ENCODE data around the gene KIF19.
A peak's percentile ranks its signal among the peaks of the same experiment; 100 is the strongest.

The KIF19 gene

DNA sequence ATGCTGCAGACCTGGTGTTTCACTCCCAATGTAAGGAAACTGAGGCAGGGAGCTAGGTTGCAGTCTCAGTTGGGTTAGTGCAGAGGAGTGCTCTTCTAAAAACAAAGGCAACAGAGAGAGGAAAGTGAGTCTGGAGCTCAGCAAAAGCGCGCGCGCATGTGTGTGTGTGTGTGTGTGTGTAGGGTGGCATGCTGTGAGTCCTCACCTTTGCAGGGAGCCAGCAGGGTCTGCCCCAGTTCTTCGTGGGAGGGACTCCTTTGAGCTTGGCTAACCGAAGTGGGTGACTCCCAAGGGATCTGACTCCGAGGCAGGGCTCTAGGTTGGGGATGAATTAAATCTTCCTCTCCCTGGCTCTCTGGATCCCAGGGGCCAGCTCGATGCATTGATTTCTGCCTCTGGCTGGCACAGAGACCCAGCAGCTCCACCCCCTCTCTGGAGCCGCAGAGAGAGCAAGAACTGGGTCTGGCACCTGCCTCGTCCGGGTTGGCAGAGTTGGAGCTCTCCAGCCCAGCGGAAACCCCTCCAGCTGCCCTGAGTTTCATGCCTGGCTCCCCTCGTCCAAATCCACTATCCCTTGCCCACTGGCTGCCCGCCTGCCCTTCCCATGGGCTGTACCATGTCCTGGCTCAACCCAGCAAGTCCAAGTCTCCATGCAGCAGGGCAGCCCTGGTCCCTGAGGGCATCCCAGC lies 36.9 kb downstream of the KIF19 start:
- ChIA-PET CTCF (interaction anchor here (0.6 to 2.4 kb wide), 8 partner anchors 10 to 585 kb away, joined by 3 to 10 read pairs (median 5); no protein-coding TSS in a partner anchor), POLR2A (ENCODE audit: low non-redundant PET) (interaction anchor here (0.5 kb wide), 1 partner anchor 14 kb away, joined by 3 read pairs; no protein-coding TSS in a partner anchor)
- no peak for DNase-seq (ENCODE audit: low spot score)
- no peak overlapping the region for H3K27ac ChIP-seq
- TF ChIP-seq, protein P1, sequence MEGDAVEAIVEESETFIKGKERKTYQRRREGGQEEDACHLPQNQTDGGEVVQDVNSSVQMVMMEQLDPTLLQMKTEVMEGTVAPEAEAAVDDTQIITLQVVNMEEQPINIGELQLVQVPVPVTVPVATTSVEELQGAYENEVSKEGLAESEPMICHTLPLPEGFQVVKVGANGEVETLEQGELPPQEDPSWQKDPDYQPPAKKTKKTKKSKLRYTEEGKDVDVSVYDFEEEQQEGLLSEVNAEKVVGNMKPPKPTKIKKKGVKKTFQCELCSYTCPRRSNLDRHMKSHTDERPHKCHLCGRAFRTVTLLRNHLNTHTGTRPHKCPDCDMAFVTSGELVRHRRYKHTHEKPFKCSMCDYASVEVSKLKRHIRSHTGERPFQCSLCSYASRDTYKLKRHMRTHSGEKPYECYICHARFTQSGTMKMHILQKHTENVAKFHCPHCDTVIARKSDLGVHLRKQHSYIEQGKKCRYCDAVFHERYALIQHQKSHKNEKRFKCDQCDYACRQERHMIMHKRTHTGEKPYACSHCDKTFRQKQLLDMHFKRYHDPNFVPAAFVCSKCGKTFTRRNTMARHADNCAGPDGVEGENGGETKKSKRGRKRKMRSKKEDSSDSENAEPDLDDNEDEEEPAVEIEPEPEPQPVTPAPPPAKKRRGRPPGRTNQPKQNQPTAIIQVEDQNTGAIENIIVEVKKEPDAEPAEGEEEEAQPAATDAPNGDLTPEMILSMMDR (conservative IDR thresholded peaks at IDR 0.05; ENCODE audit: low read depth), result no peak

DNA sequence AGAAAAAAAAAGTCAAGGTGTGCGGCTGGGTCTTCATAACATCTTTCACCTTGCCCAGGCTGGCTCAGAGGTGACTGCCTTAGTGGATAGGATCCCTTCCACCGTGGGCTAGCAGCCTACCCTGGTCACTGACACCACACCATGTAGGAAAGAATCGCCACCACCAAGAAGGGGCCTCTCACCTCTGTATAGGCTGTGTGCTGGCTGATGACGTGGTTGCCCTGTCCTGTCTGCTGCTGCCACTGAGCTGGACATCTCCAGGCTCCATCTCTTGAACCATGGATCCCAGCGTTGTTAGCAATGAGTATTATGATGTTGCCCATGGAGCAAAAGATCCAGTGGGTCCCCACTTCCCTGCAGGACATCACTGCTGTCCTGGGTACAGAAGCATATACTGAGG lies 41.2 kb downstream of the KIF19 start, which contains the start of gene GPR142:
TSS of gene GPR142 (plus strand) at position 301 of the 400 bp plus-strand sequence. CDS start 2,035 bp downstream, outside the sequence.
- POLR2A ChIA-PET (ENCODE audit: low non-redundant PET), result no interaction called here
- H3K27ac ChIP-seq, result no peak within 1 kb of the TSS
- no peak for DNase-seq (ENCODE audit: low spot score)
- TF ChIP-seq, protein P1 (conservative IDR thresholded peaks at IDR 0.05; ENCODE audit: low read depth), result no peak
- CTCF ChIA-PET, result interaction anchor here (0.6 to 2.7 kb wide), 11 partner anchors 10 to 950 kb away, joined by 3 to 26 read pairs (median 6); no protein-coding TSS in a partner anchor

DNA sequence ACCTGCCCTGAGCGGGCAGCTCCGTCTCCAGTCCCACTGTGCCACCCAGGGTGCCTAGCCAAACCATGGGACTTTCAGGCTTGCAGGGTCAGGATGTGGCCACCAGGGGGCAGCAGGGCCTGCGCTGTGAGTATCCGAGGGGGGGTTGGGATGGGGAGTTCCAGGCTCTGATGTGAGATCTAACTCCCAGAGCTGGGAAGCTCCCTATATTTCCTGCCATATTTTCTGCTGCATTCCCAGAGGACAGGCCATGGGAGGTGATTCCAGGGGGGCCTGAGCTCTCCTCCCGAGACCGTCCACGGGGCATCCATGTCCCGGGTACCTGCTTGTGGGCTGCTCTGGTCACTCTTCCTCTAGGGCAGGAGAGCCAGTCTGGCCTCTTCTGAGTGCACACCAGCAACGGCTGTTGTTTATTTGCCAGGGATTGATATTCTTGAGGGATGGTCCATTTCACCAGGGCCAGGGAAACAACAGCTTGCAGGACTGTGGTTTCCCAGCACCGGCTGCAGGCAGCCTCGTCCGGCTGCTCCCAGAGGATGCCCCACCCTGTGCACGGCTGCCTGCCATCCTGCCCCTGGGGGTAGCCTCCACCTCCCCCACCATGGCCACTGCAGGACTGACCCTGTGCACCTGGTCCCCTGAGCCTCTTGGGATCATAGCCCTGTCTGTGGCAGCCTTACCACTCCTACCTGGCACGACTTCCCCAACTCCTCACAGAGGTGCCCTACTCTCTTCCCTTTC lies 42.5 kb downstream of the KIF19 start:
- CTCF ChIA-PET, result interaction anchor here (0.5 to 2.7 kb wide), 27 partner anchors 9 to 164 kb away, joined by 3 to 26 read pairs (median 4); no protein-coding TSS in a partner anchor
- peak; percentile 76 for DNase-seq (ENCODE audit: low spot score)
- TF ChIP-seq, protein P1 (conservative IDR thresholded peaks at IDR 0.05; ENCODE audit: low read depth), result peak; percentile 96
- POLR2A ChIA-PET (ENCODE audit: low non-redundant PET), result no interaction called here
- H3K27ac ChIP-seq, result no peak overlapping the region

DNA sequence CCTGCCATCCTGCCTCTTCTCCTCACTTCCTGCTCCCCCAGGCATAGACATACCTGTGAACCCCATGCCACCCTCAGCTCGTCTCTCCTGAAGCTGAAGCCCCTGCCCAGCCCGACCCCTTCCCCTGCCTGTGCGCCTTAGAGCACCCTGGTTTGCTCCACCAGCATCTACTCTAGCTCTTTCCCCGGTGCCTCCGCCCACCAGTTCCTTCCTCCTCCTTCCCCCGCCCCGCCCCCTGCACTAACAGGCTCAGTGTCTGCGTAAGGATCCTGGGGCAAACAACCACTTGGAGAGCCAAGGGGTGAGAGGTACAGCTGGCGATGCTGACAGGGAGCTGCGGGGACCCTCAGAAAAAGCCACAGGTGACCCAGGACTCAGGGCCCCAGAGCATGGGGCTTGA lies 43.2 kb downstream of the KIF19 start:
- DNase-seq (ENCODE audit: low spot score), result no peak
- CTCF ChIA-PET, result interaction anchor here (0.5 to 2.7 kb wide), 7 partner anchors 9 to 288 kb away, joined by 3 to 26 read pairs (median 4); no protein-coding TSS in a partner anchor
- POLR2A ChIA-PET (ENCODE audit: low non-redundant PET), result no interaction called here
- no peak overlapping the region for H3K27ac ChIP-seq
- TF ChIP-seq, protein P1 (conservative IDR thresholded peaks at IDR 0.05; ENCODE audit: low read depth), result no peak

DNA sequence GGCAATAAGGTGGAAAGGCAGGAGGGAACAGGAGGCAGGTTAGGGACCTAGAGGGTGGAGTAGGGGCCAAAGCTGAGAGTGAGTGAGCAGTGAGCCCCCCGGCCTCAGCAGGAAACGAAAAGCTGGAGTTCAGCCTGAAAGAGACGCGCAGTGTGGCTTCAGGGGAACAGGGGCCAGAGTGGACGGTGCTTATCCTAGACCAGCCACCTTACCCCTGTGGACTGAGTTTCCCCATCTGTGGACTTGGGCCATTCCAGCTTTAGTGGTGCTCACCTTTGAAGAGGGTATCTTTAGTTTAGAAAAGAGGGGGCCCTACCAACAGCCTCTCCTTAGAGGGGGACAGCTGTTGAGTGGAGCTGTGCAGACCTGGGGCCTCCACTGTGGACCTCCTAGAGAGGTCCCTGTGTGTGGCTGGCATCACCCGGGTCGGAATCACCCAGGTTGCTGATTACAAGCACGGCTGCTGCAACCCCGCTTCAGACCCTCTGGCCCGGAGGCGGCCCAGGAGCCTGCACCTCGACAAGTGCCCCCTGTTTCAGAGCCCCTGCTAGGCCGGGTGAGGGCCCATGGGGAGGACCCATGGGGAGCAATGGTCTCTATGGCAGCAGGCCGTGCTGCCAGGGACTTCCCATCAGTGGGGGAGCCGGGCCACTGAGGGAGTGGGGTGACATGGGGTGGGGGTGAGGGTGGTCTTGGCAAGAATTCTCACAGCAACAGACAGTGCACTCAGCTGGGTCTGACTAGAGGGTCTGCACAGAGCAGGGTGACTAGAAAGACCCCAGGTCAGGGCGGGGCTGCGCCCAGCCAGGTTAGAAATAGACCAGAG lies 43.9 kb downstream of the KIF19 start:
- no peak for DNase-seq (ENCODE audit: low spot score)
- H3K27ac ChIP-seq, result no peak overlapping the region
- TF ChIP-seq, protein P1 (conservative IDR thresholded peaks at IDR 0.05; ENCODE audit: low read depth), result no peak
- POLR2A ChIA-PET (ENCODE audit: low non-redundant PET), result no interaction called here
- CTCF ChIA-PET, result interaction anchor here (0.5 to 2.7 kb wide), 3 partner anchors 10 to 288 kb away, joined by 3 to 26 read pairs (median 4); no protein-coding TSS in a partner anchor
